GM20000 (cell line): ENCODE results near the gene ALDH1A1.

ENCODE experiments used
- DNase-seq: peaks from one replicate; pipeline ENCODE4 v3.0.0; 2012; ENCODE audit warnings: low spot score
- TF ChIP-seq, protein P1 (sequence below): IDR thresholded peaks from 2 replicates; pipeline ENCODE4 v1.5.1; 2012; ENCODE audit warnings: mild to moderate bottlenecking, control low read depth; ENCODE audit errors: extremely low read depth, missing control alignments

ALDH1A1 gene

DNA sequence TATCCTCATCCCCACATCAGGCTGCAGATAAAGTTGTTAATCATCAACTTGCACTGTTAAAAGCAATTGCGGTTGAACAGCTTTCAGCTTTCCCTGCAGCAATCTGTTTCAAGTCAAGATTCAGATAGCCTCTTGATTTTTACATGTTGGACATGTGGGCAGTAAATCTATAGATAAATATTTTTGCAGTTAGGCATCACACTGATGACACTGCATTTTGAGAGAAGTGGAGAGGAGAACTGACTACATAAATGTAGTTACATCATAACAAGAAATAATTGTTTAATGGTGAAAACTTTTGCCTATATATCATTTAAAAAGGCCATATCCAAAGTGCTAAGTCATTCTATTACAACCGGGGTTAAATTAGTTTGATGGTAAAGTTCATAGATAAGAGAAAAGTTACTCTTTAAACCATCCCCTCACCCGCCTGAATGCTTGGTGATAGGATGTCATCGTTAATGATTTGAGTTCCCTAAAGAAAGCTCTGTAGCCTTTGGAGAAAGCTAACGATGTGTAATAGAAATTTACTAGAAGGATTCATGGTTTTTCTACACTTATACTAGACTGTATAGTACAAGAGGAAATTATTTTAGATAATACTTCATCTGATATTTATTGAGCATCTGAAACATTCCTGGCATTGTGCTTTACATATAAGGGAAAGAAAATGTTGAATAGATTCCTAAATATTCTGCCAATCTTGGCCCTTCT is 30.8 kb upstream of the ALDH1A1 start:
- TF ChIP-seq, protein P1, sequence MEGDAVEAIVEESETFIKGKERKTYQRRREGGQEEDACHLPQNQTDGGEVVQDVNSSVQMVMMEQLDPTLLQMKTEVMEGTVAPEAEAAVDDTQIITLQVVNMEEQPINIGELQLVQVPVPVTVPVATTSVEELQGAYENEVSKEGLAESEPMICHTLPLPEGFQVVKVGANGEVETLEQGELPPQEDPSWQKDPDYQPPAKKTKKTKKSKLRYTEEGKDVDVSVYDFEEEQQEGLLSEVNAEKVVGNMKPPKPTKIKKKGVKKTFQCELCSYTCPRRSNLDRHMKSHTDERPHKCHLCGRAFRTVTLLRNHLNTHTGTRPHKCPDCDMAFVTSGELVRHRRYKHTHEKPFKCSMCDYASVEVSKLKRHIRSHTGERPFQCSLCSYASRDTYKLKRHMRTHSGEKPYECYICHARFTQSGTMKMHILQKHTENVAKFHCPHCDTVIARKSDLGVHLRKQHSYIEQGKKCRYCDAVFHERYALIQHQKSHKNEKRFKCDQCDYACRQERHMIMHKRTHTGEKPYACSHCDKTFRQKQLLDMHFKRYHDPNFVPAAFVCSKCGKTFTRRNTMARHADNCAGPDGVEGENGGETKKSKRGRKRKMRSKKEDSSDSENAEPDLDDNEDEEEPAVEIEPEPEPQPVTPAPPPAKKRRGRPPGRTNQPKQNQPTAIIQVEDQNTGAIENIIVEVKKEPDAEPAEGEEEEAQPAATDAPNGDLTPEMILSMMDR = no peak
- DNase-seq = no peak

- TF ChIP-seq, protein P1 = no peak
- DNase-seq = no peak
Observed at GRCh38 chr9:72983056-72983455, 30.2 kb upstream of the ALDH1A1 start.

DNA sequence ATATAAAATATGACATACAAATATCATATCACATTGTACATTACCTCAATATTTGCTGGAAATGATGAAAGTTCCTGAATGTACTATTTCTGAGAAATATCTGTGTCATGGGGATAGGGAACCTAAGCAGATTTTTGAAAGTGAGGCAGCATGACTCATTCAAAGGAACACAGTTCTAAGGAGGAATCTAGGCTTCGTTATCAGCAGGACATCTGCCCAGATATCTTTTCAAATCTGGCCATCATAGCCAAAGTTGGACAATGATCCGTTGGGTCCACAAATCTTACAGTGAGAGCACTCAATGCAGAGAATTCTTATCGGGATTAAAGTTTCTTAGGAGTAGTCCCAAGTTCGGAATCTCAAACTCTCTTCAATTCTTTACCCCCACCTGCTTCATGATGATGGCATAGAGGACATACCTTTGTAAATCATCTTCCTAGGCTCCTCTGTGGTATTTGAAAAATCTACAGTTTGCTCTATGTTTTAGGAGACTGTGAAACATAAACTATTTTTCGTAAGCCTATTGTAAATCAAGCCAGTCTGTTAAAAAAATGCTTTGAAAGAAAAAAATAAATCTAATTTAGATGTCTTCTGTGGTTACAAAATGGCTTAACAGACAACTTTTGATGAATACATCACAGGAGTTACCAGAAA is 29.4 kb upstream of the ALDH1A1 start:
- TF ChIP-seq, protein P1 = no peak
- no peak for DNase-seq

- no peak for DNase-seq
- TF ChIP-seq, protein P1 = no peak
Observed at GRCh38 chr9:72981433-72981832, 28.6 kb upstream of the ALDH1A1 start.

DNA sequence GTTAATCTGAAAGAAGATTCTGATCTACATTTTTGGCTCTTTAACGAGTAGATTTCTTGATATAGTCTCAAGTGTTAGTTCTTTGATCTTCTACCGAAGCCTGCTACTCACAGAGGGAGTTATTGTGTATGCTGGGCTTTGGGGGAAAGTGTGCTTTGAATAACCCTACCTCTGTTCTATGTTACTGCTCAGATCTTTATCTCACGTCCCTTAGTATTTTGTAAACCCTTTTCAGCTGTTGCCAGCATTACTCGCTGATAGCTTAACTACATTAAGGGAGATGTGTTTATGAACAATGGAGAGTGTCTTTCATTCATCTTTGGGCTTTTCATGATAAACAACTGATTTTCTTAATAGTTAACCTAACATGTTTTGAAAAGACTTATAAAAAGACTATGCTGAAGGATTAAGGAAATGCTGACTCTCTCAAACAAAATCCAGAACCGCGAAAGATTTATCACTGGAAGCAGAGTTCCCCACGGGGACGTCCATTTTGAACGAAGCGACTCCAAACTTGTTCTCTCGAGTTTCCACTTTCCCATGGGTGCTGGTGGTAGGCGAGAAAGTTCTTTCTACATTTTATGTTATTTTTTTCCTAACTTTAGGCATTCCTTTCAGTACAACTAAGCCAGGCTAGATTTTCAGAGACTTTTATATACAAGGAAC is 27.9 kb upstream of the ALDH1A1 start:
- DNase-seq = no peak
- TF ChIP-seq, protein P1 = no peak

DNA sequence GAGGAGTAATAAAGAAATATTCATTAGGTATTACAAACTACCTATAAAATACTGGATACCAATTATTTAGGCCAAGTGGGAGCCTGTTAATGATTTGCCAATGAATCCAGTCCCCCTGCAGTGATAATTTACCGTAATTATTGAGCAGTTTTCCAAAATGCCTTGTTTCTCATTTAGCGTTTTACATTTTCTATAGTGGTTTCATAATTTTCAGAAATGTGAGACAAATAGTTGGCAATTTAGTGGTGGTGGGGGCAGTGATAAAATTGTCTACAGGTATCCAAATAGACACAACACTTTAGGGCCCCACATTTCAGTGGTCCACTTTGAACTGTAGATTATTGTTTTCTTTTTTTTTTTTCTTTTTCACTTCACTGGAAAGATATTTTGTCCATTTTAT is 27.3 kb upstream of the ALDH1A1 start:
- TF ChIP-seq, protein P1 = no peak
- DNase-seq = no peak
